Umbilical cord (tissue), 2 donors: ENCODE data around the gene EMILIN2. TPM values are rescaled to one million over a fixed set of nuclear protein-coding genes. Genes with fewer than 3 reads are reported as not detected.
"Not testable (repeated sequence)": the region's sequence is repeated elsewhere in the genome, so short reads cannot be mapped to it uniquely, and the experiment has no call there.

Source experiments
- DNase-seq: peaks from one replicate; pipeline ENCODE4 v3.0.0-alpha.2; 2015; ENCODE audit warnings: low spot score
- total RNA-seq: library from RNA; depleted of rRNA; stranded (reverse); fragments of >200 nt; gene quantifications from one replicate; pipeline ENCODE4 v1.2.3, GENCODE V29; 2014; ENCODE audit warnings: low replicate concordance; ENCODE audit not compliant: insufficient read depth

Gene EMILIN2
- 26.5 TPM for total RNA-seq

- DNase-seq: peak; percentile 83
Measured at GRCh38 chr18:2846636-2847316, at the start of gene EMILIN2. EMILIN2 (plus strand) TSS chr18:2847006; CDS start chr18:2847189, 183 bp downstream.

- DNase-seq: no peak
Measured at GRCh38 chr18:2797951-2798350, 48.9 kb upstream of the EMILIN2 start.

- no peak for DNase-seq
Measured at GRCh38 chr18:2799369-2799768, 47.4 kb upstream of the EMILIN2 start.

DNA sequence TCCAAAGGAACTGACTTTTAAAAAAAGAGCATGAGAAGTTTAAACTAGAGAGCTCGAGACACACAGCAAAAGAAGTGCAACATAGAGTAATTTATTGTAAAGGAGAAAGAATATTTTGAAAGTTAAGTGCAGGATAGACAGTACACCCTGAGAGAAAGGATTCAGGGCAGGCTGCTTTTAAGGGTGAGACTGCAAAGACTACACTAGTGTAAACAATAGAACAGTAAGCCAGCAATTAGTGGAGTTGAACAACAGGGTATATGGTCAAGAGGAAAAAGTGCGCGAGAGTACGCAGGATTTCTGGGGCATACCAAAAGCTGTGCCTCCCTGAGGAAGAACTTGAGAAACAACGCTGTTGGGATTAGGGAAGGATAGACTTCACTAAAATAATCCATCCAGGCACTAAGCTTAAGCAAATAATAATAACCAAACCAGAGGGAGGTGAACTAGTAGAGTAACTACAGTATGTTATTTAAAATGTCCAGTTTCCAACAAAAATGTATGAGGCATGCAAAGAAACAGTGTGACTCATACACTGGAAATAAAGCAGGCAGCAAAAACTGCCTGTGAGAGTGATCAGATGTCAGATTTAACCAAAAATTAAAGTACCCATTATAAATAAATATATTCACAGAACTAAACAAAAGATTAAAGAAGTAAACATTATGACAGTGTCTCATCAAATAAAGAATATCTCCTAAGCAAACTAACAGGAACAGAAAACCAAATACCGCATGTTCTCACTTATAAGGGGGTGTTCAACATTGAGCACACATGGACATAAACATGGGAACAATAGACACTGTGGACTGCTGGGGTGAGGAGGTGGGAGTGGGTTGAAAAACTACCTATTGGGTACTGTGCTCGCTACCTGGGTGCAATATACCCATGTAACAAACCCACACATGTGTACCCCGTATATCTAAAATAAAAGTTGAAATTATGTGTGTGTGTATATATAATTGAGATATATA, 40.5 kb upstream of the EMILIN2 start:
- peak; percentile 56 for DNase-seq

- not testable (repeated sequence) for DNase-seq
Measured at GRCh38 chr18:2808640-2809039, 38.2 kb upstream of the EMILIN2 start.

DNA sequence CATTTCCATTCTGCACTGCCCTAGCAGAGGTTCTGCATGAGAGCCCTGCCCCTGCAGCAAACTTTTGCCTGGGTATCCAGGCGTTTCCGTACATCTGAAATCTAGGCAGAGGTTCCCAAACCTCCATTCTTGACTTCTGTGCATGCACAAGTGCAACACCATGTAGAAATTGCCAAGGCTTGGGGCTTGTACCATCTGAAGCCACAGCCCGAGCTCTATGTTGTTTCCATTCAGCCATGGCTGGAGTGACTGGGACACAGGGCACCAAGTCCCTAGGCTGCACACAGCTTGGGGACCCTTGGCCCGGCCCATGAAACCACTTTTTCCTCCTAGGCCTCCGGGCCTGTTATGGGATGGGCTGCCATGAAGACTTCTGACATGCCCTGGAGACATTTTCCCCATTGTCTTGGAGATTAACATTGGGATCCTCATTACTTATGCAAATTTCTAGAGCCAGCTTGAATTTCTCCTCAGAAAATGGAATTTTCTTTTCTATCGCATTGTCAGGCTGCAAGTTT, 37.1 kb upstream of the EMILIN2 start:
- DNase-seq: not testable (repeated sequence)

DNA sequence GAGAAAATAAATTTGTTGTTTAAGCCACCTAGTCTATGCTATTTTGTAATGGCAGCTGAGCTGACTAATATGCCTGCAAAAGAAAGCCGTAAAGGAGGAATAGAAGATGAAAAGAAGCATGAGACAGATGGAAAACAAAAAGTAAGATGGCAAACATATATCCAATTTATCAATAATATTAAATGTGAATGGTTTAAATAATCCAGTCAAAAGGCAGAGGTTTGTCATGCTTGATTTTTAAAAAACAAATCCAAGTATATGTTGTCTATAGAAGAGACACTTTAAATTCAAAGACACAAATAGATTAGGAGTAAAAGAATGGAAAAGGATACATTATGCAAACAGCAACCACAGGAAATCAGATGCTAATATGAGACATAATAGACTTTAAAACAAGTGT, 35.4 kb upstream of the EMILIN2 start:
- DNase-seq: no peak

DNA sequence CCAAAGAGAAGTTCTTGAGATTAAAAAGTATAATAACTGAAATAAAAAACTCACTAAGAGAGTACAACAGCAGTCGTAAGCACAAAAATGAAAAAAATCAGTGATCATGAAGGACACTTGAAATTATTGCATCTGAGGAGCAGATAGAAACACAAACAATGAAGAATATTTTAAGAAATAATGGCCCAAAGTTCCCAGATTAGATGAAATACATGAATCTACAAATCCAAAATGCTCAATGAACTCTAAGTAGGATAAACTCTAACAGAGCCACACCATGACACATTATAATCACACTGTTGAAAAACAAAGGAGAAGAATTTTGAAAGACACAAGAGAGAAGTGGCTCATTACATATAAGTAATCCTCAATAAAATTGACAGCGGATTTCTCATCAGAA, 31.9 kb upstream of the EMILIN2 start:
- no peak for DNase-seq

- DNase-seq: no peak
Measured at GRCh38 chr18:2818281-2818680, 28.5 kb upstream of the EMILIN2 start.

- DNase-seq: no peak
Measured at GRCh38 chr18:2821695-2822094, 25.1 kb upstream of the EMILIN2 start.

DNA sequence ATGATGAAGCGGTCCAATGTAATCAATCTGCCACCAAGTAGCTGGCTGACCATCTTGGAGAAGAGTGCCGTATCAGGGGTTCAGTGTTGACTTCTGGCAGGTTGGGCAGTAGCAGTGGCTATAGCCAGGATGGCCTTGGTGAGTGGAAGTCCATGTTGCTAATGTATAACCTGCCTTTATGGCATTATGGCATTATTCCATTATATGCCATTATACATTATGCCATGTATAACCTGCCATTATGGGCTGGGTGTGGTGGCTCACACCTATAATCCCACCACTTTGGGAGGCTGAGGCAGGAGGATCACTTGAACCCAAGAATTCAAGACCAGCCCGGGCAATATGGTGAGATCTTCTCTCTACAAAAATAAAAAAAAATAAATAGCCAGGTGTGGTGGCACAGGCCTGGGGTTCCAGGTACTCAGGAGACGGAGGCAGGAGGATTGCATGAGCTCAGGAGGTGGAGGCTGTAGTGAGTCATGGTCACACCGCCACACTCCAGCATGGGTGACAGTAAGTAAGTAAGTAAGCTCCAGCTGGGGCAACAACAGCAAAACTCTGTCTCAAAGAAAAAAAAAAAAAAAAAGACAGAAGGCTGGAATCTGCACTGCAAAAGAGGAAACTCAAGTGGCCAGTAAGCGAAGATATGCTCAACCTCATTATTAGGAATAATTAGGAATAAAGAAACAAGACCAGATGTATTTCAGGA, 24.4 kb upstream of the EMILIN2 start:
- DNase-seq: no peak

DNA sequence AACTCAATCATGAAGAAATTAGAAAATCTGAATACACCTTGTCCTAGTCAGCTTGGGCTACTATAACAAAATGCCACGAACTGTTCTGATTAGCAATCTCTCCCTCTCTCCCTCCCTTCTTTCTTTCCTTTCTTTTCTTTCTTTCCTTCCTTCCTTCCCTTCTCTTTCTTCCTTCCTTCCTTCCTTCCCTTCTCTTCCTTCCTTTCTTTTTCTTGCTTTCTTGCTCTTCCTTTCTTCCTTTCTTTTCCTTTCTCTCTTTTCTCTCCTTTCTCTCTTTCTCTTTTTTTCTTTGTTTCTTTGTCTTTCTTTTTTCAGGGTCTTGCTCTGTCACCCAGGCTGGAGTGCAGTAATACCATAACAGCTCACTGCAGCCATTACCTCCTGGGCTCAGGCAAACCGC, 23.6 kb upstream of the EMILIN2 start:
- no peak for DNase-seq

GRCh38 chr18:2823966-2824365, 22.8 kb upstream of the EMILIN2 start:
- DNase-seq: no peak

GRCh38 chr18:2824865-2825264, 21.9 kb upstream of the EMILIN2 start:
- DNase-seq: no peak

- peak; percentile 98 for DNase-seq
Measured at GRCh38 chr18:2825613-2826175, 21.1 kb upstream of the EMILIN2 start.

GRCh38 chr18:2826581-2826980, 20.2 kb upstream of the EMILIN2 start:
- peak; percentile 97 for DNase-seq

DNA sequence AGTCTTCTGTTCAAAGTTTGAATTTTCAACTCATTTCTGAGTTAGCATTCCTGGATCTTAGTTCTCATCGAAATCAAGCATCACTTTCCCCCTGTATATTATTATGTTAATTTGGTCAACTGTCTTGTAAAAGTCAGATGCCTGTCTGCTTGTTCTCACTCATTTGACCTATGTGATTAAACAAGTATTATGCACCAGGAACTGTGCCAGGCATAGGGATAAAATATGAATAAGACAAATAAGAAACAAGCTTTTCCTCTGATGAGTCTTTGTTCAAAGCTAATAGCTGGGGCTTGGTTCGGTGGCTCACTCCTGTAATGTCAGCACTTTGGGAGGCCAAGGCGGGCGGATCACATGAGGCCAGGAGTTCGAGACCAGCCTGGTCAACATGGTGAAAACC, 19.7 kb upstream of the EMILIN2 start:
- peak; percentile 76 for DNase-seq

GRCh38 chr18:2836118-2836517, 10.7 kb upstream of the EMILIN2 start:
- not testable (repeated sequence) for DNase-seq

DNA sequence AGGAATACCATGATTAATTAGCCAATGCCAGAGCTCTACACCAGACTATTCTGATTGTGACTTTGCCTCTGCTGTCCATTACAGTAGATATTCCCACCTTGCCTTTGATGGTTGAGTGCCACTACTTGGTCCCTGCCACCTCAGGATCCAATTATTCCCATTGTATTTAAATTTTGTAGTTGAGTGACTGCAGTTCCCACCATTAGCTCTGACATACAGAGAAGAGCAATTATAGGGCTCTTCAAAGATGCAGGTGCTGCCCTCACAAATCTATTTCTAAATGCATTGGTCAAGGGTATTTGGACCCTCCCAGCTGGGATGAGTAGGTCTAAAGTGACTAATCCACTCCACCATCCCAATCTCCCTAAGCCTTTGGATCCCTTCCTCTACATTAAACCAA, 9.5 kb upstream of the EMILIN2 start:
- DNase-seq: not testable (repeated sequence)

- no peak for DNase-seq
Measured at GRCh38 chr18:2839202-2839601, 7.6 kb upstream of the EMILIN2 start.

DNA sequence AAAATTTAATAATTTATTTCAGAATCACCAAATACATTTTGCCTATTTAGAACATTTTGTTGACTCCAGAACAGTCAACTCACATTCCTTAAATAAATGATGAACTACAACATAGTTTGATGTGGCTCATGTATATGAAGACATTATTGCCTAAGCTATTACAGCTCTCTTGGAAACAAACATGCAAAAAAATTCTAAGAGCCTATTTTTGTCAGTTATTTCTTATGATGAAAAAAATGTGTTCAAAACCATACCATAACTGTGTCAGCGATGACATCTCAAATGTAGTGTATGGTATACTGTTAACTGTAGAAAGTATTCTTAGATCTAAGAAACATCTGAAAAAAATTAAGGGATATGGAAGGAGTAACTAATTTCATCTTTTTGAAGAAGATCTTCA, 6.3 kb upstream of the EMILIN2 start:
- no peak for DNase-seq
